ENCODE measurements around the gene TDRD10. TPM values are rescaled to one million over a fixed set of nuclear protein-coding genes. Genes with fewer than 3 reads are reported as not detected.

The TDRD10 gene
- total and polyA plus RNA-seq, 4 donors: 1.9 to 12.6 (median 7.3) TPM

DNA sequence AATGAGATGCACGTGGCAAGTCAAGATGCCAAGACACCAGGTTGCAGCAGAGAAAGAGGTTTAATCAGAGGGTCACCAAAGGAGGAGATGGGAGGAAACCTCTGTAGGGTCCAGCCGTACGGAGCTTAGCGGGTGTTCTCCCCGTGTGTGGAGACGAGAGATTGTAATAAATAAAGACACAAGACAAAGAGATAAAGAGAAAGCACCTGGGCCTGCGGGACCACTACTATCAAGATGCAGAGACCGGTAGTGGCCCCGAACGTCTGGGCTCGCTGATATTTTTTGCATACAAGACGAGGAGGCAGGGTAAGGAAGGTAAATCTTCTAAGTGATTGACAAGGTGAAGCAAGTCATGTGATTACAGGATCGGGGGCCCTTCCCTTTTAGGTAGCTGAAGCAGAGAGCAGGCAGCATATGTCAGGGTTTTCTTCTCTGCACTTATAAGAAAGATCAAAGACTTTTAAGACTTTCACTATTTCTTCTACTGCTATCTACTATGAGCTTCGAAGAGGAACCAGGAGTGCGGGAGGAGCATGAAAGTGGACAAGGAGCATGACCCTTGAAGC, 41.2 kb upstream of the TDRD10 start:
- no peaks in the 10 kb centered on the region for H3K9me3 ChIP-seq (ENCODE audit: control insufficient read depth in 4 of 4, insufficient read depth in 3 of 4, low read length in 3 of 4)
- TF ChIP-seq, protein P1, sequence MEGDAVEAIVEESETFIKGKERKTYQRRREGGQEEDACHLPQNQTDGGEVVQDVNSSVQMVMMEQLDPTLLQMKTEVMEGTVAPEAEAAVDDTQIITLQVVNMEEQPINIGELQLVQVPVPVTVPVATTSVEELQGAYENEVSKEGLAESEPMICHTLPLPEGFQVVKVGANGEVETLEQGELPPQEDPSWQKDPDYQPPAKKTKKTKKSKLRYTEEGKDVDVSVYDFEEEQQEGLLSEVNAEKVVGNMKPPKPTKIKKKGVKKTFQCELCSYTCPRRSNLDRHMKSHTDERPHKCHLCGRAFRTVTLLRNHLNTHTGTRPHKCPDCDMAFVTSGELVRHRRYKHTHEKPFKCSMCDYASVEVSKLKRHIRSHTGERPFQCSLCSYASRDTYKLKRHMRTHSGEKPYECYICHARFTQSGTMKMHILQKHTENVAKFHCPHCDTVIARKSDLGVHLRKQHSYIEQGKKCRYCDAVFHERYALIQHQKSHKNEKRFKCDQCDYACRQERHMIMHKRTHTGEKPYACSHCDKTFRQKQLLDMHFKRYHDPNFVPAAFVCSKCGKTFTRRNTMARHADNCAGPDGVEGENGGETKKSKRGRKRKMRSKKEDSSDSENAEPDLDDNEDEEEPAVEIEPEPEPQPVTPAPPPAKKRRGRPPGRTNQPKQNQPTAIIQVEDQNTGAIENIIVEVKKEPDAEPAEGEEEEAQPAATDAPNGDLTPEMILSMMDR (IDR thresholded peaks at IDR 0.05; ENCODE audit: control extremely low read depth, extremely low read depth): no peak
- H3K4me3 ChIP-seq: no peak overlapping the region
- H3K27me3 ChIP-seq (ENCODE audit: control insufficient read depth in 3 of 3, insufficient read depth in 3 of 3, low read length in 2 of 3): no peaks in the 10 kb centered on the region
- peaks cover 0 to 8% (median 0%) of the 10 kb centered on the region in 5 donors for H3K4me1 ChIP-seq (ENCODE audit: control insufficient read depth in 5 of 5, insufficient read depth in 5 of 5, low read length in 5 of 5)
- H3K27ac ChIP-seq (ENCODE audit: low read depth in 1 of 2, low read length in 1 of 2): no peak overlapping the region
- no peak overlapping the region for H3K9ac ChIP-seq (ENCODE audit: insufficient read depth in 1 of 2, low read length in 2 of 2)
- 71 to 78% methylated on average over 15 of the region's 15 CpGs for WGBS, 2 donors
- DNase-seq (no peak), ATAC-seq (ENCODE audit: insufficient read depth, low FRiP score) (no peak)
- peaks cover 0 to 17% (median 3%) of the 10 kb centered on the region in 4 donors for H3K36me3 ChIP-seq (ENCODE audit: control insufficient read depth in 4 of 4, insufficient read depth in 4 of 4, low read length in 4 of 4)

DNA sequence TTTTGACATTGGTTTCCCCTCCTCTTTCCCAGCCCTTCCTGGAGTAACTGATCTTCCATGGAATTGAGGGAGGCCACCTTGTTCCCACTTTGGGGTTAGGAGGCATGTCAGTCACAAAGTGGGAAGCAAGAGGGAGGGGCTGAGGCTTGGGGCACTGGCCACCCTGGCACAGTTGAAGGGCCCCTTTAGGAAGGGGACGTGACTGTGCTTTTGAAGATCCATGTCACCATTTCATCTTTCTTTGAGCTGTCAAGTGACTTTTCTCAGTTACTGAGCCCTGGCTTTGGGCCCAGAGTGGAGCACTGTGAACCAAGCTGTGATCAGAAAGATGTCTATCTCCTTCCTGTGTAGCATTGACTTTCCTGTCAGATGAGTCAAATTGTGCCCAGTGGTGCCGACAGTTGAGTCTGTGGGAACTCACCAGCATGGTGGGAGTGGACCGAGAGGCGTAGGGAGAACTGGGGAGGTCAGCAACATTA, 38.5 kb upstream of the TDRD10 start:
- H3K27ac ChIP-seq (ENCODE audit: low read depth in 1 of 2, low read length in 1 of 2): peak overlapping the region in 1 of 2 donors; percentile 83
- peaks cover 0 to 16% (median 3%) of the 10 kb centered on the region in 4 donors for H3K36me3 ChIP-seq (ENCODE audit: control insufficient read depth in 4 of 4, insufficient read depth in 4 of 4, low read length in 4 of 4)
- DNase-seq (peak in 1 of 3 donors; percentile 54), ATAC-seq (ENCODE audit: insufficient read depth, low FRiP score) (peak; percentile 24)
- H3K27me3 ChIP-seq (ENCODE audit: control insufficient read depth in 3 of 3, insufficient read depth in 3 of 3, low read length in 2 of 3): no peaks in the 10 kb centered on the region
- no peaks in the 10 kb centered on the region for H3K9me3 ChIP-seq (ENCODE audit: control insufficient read depth in 4 of 4, insufficient read depth in 3 of 4, low read length in 3 of 4)
- WGBS, 2 donors: 20 to 27% methylated on average over 4 of the region's 4 CpGs
- H3K9ac ChIP-seq (ENCODE audit: insufficient read depth in 1 of 2, low read length in 2 of 2): no peak overlapping the region
- no peak overlapping the region for H3K4me3 ChIP-seq
- peaks cover 0 to 8% (median 0%) of the 10 kb centered on the region in 5 donors for H3K4me1 ChIP-seq (ENCODE audit: control insufficient read depth in 5 of 5, insufficient read depth in 5 of 5, low read length in 5 of 5)
- TF ChIP-seq, protein P1 (IDR thresholded peaks at IDR 0.05; ENCODE audit: control extremely low read depth, extremely low read depth): no peak

DNA sequence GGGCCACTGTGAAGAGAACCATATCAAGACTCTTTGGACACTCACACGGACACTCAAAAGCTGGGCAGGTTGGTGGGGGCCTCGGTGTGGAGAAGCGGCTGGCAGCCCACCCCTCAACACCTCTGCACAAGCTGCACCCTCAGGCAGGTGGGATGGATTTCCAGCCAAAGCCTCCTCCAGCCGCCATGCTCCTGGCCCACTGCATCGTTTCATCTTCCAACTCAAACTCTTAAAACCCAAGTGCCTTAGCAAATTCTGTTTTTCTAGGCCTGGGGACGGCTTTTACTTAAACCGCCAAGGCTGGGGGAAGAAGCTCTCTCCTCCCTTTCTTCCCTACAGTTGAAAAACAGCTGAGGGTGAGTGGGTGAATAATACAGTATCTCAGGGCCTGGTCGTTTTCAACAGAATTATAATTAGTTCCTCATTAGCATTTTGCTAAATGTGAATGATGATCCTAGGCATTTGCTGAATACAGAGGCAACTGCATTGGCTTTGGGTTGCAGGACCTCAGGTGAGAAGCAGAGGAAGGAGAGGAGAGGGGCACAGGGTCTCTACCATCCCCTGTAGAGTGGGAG, 36.3 kb upstream of the TDRD10 start:
- Histone ChIP-seq H3K4me1 (ENCODE audit: control insufficient read depth in 5 of 5, insufficient read depth in 5 of 5, low read length in 5 of 5) (peaks cover 0 to 8% (median 0%) of the 10 kb centered on the region in 5 donors), H3K4me3 (no peak overlapping the region), H3K27ac (ENCODE audit: low read depth in 1 of 2, low read length in 1 of 2) (peak overlapping the region in 1 of 2 donors; percentile 57), H3K27me3 (ENCODE audit: control insufficient read depth in 3 of 3, insufficient read depth in 3 of 3, low read length in 2 of 3) (no peaks in the 10 kb centered on the region), H3K9ac (ENCODE audit: insufficient read depth in 1 of 2, low read length in 2 of 2) (no peak overlapping the region), H3K36me3 (ENCODE audit: control insufficient read depth in 4 of 4, insufficient read depth in 4 of 4, low read length in 4 of 4) (peaks cover 0 to 13% (median 3%) of the 10 kb centered on the region in 4 donors), H3K9me3 (ENCODE audit: control insufficient read depth in 4 of 4, insufficient read depth in 3 of 4, low read length in 3 of 4) (no peaks in the 10 kb centered on the region)
- no peak for DNase-seq
- TF ChIP-seq, protein P1 (IDR thresholded peaks at IDR 0.05; ENCODE audit: control extremely low read depth, extremely low read depth): no peak
- WGBS, 2 donors: 76 to 80% methylated on average over 8 of the region's 8 CpGs
- no peak for ATAC-seq (ENCODE audit: insufficient read depth, low FRiP score)

Data from lung (tissue), 12 donors.